Lower leg skin (tissue), 3 donors: ENCODE measurements around the gene FBXO7.

Source experiments
- POLR2A ChIP-seq, 2 donors: fragments of 450-650 bp; IDR thresholded peaks; one replicate each; pipeline ENCODE4 v1.6.1; 2016 to 2017; ENCODE audit warnings: antibody characterized with exemption in 2 of 2, mild to moderate bottlenecking in 1 of 2, moderate library complexity in 1 of 2
- TF ChIP-seq, protein P1 (sequence below), 3 donors: fragments of 450-650 bp; IDR thresholded peaks; one replicate each; pipeline ENCODE4 v1.5.1; 2016; ENCODE audit warnings: antibody characterized with exemption in 3 of 3, mild to moderate bottlenecking in 3 of 3, moderate library complexity in 2 of 3

DNA sequence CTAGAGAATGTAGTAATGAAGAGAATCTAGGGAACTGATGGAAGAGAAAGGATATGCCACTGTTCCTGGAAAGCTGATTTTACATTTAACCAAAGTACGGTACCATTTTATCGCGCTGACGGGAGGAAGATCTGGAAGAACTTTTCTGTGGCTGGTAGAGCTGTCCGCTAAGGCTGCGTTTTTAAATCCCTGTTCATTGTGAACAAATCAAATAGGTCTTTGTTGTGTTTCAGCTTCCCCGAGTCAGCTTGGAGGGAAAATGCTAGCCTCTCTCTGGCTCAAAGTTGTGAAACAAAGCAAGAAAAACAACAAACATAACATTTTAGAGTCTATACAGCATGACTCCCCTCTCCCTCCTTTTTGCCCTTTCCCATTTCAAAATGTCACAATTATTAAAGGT is 34.4 kb downstream of the FBXO7 start:
- TF ChIP-seq, protein P1, sequence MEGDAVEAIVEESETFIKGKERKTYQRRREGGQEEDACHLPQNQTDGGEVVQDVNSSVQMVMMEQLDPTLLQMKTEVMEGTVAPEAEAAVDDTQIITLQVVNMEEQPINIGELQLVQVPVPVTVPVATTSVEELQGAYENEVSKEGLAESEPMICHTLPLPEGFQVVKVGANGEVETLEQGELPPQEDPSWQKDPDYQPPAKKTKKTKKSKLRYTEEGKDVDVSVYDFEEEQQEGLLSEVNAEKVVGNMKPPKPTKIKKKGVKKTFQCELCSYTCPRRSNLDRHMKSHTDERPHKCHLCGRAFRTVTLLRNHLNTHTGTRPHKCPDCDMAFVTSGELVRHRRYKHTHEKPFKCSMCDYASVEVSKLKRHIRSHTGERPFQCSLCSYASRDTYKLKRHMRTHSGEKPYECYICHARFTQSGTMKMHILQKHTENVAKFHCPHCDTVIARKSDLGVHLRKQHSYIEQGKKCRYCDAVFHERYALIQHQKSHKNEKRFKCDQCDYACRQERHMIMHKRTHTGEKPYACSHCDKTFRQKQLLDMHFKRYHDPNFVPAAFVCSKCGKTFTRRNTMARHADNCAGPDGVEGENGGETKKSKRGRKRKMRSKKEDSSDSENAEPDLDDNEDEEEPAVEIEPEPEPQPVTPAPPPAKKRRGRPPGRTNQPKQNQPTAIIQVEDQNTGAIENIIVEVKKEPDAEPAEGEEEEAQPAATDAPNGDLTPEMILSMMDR (IDR thresholded peaks at IDR 0.05), result no peak
- no peak for TF ChIP-seq POLR2A (IDR thresholded peaks at IDR 0.05)
